GM21723 (cell line): ENCODE results near the gene TOMM5.
"Not testable (repeated sequence)": the region's sequence is repeated elsewhere in the genome, so short reads cannot be mapped to it uniquely, and the experiment has no call there.

Source experiments
- ATAC-seq: cut with Tn5 transposase; IDR thresholded peaks from one replicate; pipeline ENCODE4 v1.9.1; 2021; ENCODE audit warnings: mild to moderate bottlenecking, moderate library complexity; ENCODE audit not compliant: unreplicated experiment

Gene TOMM5

GRCh38 chr9:37617161-37617560 is 24.8 kb upstream of the TOMM5 start:
- no peak for ATAC-seq

GRCh38 chr9:37611961-37612360 is 19.6 kb upstream of the TOMM5 start:
- ATAC-seq = no peak

GRCh38 chr9:37611014-37611413 is 18.6 kb upstream of the TOMM5 start:
- ATAC-seq = no peak

GRCh38 chr9:37609735-37610397 is 17.5 kb upstream of the TOMM5 start:
- ATAC-seq = no peak

GRCh38 chr9:37608250-37608649 is 15.9 kb upstream of the TOMM5 start:
- no peak for ATAC-seq

- no peak for ATAC-seq
Observed at GRCh38 chr9:37604296-37604695, 11.9 kb upstream of the TOMM5 start.

GRCh38 chr9:37602817-37603216 is 10.4 kb upstream of the TOMM5 start:
- ATAC-seq = no peak

- not testable (repeated sequence) for ATAC-seq
Observed at GRCh38 chr9:37602061-37602460, 9.7 kb upstream of the TOMM5 start.

- ATAC-seq = no peak
Observed at GRCh38 chr9:37596504-37596903, 4.1 kb upstream of the TOMM5 start.

- no peak for ATAC-seq
Observed at GRCh38 chr9:37593883-37594448, 1.6 kb upstream of the TOMM5 start.

- no peak for ATAC-seq
Observed at GRCh38 chr9:37587521-37587920, 4.9 kb downstream of the TOMM5 start.

- ATAC-seq = no peak
Observed at GRCh38 chr9:37583522-37584121, 8.8 kb downstream of the TOMM5 start.

- ATAC-seq = no peak
Observed at GRCh38 chr9:37582548-37583157, 9.7 kb downstream of the TOMM5 start.

- peak; percentile 75 for ATAC-seq
Observed at GRCh38 chr9:37575921-37576721, 16.3 kb downstream of the TOMM5 start, which contains the start of gene FBXO10. TSS of gene FBXO10 (minus strand) at chr9:37576380. CDS start at chr9:37541768, 34,612 bp downstream.

- peak; percentile 57 for ATAC-seq
Observed at GRCh38 chr9:37575511-37575914, 16.9 kb downstream of the TOMM5 start.

GRCh38 chr9:37575001-37575400 is 17.4 kb downstream of the TOMM5 start:
- no peak for ATAC-seq

- no peak for ATAC-seq
Observed at GRCh38 chr9:37574241-37574721, 18.1 kb downstream of the TOMM5 start.

GRCh38 chr9:37571282-37571681 is 21.1 kb downstream of the TOMM5 start:
- no peak for ATAC-seq

GRCh38 chr9:37566716-37567115 is 25.7 kb downstream of the TOMM5 start:
- peak; percentile 34 for ATAC-seq

- ATAC-seq = peak; percentile 82
Observed at GRCh38 chr9:37565661-37566618, 26.5 kb downstream of the TOMM5 start.
